Brain pericyte (primary cell): ENCODE data around the gene SPA17.

Experiments used
- DNase-seq: peaks from one replicate; pipeline ENCODE4 v3.0.0-alpha.2; 2012; ENCODE audit warnings: low read depth, low spot score

Gene SPA17

DNA sequence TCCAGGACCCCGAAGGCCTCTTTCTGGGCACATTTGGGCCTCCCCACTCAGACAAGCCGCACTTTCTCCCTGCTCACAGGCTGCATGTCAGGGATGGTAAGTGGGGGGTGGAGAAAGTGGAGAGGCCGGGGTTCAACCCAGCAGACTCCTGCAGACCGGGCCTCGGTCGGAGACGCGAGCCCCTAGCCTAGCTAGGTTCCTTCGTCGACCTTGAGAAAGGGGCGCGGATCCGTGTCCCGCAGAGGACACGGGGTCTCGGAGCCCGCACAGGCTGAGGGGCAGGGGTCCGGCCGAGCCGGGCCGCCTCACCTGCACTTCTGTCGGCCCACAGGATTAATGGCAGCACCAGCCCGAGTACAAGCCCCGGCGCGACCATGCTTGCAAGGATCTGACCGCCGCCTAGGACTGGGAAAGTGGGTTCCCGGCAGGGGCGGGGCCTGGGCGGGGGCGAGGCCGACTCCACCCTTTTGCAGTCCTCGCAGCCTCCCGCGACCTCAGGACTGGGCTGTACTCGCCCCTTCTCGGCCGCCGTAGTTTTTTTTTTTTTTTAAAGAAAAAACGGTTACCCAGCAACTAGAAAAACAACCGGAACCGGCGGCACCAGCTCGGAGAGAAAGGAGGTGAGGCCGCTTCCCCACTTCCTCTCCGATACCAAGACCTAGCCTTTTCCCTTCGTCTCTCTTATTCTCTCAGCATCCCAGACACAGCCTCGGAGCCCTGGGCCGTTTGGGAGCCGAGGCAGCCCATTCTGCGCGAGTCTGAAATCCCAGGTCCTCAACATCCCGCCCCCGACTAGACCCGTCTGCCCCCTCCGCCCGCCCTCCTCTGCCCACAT, at the start of gene SPA17, which contains the start of gene SIAE:
Gene SPA17 (plus strand): TSS at position 572 of the 835 bp plus-strand sequence. CDS start 1,361 bp downstream, outside the sequence.
Gene SIAE (minus strand): TSS at position 407 of the 835 bp plus-strand sequence. CDS start 31 bp downstream, at position 376.
- DNase-seq, result peak; percentile 76

DNA sequence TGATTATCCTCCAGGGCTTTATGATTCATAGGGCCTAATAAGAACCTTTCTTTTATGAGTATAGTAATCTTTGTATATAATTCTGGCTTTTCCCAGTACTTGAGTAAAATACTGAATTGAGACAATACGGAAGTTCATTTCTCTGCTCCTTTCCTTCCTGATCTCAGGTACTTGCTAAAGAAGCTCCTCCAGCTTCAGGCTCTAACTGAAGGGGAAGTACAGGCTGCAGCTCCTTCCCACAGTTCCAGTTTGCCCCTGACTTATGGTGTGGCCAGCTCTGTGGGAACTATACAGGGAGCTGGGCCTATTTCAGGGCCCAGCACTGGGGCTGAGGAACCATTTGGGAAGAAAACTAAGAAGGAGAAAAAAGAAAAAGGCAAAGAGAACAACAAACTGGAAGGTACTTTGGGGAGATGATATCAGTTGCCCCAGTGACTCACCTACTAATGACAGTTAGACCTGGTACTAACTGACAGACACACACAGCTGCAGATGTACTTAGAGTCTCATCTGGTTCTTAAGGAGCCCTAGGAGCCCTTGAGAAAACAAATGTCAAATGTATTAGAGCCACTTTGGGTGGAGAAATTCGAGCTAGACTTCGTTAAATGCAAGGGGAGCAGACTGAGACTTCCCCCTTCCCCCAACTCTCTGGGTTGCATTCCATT, 48.1 kb upstream of the SPA17 start:
- DNase-seq, result no peak

DNA sequence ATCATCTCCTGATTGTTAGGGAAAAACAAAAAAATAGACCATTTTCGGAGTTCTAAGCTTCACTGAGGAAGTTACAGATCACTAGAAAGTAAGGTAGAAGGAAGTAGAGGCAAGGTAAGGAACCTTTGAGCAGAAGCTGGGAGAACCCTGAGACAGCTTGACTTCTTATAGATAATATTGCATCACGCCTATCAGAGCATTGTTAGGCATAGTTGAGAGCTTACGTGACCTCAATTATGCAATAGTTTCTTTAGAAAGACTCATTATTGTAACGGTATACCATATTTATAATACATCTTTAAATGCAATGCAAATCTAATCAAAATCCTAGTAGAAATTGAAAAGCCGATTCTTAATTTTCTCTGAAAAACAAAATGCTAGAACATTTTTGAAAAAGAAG, 46.2 kb upstream of the SPA17 start:
- DNase-seq, result no peak

DNA sequence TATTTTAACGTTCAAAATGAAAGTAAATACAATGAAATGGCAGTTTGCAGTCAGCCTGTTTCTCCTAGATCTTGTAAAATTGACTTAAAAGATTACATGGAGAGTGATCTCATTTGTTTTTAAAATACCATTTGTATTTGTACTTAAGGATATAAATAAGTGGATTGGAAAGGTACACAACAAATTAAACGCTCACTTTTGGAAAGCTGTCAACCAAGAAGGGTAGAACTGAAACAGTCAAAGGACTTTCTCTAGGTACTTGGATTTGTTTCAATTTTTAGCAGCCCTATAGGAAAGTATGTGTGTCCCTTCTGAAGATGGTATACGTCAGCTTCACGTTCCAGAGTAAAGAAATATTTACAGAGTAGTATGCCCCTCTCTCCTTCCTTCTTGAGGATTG, 43.7 kb upstream of the SPA17 start:
- DNase-seq, result no peak

DNA sequence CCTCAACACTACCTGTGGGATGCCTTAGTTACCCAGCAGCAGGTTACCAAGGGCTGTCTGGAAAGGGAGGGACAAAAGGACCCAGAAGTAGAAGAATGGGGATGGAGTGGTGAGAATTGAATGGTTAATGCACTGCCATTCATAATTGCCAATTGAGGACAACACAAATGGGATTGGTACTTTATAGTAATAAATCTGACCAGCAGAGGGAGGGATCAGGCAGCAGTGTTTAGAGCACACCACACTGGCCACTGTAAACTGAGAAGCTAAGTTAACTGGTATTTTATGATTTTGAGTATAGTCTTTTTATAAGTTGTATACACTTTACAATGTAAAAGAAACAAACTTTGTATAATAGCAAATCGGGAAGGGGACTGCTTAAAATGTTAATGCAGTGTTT, 40.3 kb upstream of the SPA17 start:
- no peak for DNase-seq

DNA sequence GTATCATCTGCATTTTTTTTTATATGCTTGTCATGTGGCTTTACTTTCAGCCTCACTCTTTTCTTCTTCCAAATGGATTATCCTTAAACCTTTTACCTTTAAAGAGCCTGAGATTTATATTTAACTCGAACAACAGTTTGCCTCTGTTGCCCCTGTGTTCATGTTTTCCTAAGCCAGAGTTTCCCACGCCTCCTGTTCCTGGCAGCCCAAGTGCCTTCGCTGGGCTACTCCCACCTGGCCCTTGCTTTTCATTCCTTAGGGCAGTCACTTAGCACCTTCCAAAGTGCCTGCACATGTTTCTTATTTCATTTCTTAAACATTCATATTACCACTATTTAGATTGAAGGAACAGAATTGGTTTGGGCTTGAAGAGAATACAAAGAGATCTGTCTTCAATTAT, 37.8 kb upstream of the SPA17 start:
- no peak for DNase-seq

DNA sequence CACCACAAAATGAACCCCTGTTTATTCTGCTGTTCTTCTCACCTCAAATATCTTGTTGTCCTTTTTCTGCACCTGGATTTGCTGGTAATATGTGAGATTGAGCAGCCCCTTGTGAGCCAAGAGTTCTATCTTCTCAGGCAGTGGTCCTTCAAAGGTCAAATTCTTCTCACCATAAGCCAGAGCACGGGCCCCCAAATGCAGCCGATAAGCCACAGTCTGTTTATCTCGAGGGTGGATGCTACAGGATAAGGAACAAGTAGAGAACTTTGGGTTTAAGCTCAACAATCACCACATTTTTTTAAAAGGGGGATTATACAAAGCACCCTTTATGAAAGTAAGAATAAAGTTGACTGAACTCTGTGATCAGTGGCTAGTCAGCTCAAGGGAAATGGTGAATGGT, 35.2 kb upstream of the SPA17 start:
- no peak for DNase-seq

DNA sequence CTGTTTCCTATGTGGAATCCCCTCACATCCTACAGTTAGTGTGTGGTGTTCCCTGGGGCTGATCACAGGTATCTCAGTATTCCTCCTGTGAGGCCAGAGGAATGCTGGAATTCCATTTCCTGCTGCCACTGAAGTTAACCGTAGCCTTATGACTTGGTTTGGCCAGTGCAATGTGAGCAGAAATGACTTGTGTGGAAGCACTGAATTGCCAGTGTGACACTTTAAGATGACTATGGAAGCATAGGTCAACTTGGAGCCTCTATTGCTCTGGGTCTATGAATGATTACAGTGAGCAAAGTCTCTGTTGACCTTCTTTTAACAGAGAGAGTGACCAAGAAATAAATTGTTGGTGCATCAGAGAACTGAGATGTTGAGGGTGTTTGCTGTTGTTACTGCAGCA, 34.5 kb upstream of the SPA17 start:
- DNase-seq, result no peak

DNA sequence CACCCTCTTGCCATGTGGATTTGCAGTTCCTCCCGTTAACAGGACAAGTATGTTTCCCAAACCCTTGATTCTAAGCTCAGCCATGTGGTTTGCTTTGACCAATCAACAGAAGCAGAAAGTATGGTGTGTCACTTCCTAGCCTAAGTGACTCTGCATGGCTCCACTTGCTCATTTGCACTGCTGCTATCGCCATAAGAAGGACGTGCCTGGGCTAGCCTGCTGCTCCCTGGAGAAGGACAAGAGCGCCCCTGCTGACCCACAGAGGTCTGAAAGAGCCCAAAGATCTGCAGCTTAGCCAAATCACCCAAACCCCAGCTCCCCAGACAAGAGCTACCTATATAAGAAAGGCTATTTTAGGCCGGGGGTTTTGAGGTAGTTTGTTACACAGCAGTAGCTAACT, 33.0 kb upstream of the SPA17 start:
- DNase-seq, result no peak

DNA sequence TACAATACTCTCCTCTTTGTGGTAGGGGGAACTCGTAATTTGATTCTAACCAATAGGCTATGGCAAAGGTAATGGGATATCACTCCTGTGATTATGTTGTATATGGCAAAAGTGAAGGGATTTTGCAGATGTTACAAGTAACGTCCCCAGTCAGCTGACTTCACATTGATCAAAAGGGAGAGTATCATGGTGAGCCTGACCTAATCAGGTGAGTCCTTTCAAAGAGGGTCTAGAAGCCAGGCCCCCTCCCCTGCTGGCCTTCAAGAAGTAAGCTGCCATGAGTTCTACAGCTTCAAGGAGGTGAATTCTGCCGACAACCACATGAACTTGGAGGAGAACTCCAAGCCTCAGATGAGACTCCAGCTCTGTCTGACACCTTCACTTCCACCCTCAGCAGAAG, 31.1 kb upstream of the SPA17 start:
- DNase-seq, result no peak

DNA sequence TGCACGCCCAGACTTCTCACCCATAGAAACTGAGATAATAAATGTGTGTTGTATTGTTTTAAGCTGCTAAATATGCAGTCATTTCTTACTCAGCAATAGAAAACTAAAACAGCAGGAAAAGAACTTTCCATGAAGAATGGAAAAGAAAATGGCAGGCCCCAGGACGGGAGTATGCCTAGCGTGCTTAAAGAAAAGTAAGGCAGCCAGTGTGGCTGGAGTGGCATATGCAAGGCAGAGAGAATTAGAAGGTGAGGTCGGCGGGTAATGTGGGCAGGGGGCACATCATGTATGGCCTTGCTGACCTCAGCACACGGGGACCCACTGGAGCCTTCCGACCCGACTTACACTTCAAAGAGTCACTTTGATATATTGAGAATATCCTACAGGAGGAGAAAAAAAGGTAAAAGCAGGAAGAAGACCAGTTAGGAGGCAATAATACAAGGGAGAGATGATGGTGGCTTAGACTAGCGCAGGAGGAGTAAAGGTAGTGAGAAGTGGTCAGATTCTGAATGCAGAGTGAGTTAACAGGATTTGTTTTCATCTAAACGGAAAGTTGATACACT, 30.6 kb upstream of the SPA17 start:
- DNase-seq, result no peak

DNA sequence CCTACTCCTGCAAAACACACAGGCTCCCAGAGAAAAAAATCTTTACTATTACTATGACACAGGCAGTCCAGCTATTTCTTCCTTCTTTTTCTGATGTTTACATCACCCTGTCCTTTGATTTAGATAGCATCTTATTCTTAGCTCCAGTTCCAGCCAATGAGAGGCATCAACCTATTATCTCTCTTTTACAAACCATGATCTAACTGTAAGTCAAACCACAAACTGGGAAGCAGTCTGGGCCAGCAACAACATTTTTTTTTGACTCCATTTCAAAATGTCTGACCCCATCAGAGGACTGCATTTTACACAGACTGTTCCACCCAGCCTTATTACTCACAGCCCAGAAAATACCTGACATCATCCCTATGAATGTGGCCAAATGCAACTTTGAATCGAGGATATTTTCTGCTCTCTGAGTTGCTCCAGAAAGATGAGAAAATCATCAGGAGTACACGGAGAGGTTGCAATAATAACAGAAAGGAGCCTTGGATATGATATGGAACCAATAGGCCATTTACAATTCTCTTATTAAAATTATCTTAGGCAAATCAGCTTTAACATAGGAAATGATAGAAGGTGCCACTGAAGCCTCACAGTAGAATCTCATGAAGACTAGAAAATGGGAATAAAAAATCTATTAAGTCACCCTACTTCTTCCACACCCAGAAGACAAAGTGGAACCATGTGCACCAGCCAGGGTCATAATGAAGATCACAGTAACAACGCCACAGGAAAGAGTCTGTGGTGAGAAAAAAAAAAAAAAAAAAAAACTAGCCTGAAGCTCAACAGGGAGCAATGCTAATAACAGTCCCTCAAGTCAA, 29.9 kb upstream of the SPA17 start:
- no peak for DNase-seq

DNA sequence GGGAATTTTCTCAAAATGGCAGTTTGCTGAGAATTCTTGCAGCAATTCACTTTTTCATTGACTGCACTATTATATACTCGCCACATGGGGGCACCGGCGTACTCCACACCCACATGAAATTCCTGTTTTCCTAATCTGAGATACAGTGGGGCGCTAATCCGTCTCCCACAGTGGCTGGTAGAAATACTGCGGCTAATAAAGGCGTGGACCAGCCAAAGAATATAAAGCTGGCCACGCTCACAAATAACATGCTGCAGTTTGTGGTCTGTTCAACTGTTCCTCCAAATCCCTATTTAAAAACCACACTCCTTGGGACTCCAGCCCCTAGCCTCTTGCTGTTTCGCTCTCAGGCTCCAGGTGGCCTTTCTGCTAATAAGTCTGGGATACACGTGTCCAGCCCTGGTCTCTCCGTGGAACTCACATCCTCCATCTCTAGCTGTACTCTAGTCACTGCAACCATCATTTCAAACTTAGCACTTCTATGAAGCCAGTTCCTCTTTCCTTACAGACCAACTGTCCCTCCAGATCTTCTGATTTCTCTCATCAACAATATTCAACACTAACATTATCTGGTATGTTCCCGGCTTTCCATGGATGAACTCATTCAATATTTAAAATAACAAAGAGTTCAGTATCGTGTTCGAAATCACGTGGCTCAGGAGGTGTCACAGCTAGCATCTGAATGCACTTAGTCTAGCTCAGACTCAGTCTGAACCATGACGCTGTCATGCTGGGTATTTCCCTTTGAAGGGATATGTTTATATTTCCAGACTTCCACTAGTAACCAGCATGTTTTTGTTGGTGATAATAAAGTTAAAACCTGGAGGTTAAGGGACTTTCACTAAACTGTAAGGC, 29.1 kb upstream of the SPA17 start:
- peak; percentile 37 for DNase-seq

DNA sequence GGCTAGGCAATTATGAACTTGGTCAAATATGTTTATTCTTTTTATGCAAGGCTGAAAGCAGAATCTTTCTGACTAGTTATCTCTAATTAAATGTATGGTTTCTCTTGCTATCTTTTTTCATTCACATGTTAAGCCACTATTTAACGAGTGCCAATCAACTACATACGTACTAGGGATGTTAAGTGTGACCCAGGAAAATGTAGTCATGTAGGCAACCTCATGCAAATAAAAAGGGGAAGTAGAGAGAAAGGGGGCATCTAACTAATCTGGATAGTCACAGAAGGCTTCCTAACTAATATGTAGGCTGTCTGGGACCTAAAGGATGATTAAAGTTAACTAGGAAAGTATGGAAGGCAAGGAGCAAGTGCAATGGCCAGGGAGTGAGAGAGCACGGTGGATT, 27.6 kb upstream of the SPA17 start:
- no peak for DNase-seq

DNA sequence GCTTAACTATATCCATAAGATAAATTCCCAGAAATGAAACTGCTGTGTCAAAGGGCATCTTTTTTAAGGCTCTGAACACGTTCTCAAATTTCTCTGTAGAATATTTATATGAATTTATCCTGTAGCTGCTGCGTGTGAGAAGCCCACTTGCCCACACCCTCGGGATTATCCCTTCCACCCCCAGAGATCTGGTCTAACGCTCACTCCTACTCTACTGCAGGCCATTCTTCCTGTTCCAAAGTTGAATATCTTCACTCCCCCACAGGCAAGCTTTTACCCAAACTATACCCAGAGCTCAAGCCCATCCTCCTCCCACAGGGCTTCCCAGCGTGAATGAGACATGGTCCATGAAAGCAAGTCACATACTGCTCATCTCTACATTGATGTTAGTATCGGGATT, 25.1 kb upstream of the SPA17 start:
- DNase-seq, result no peak

DNA sequence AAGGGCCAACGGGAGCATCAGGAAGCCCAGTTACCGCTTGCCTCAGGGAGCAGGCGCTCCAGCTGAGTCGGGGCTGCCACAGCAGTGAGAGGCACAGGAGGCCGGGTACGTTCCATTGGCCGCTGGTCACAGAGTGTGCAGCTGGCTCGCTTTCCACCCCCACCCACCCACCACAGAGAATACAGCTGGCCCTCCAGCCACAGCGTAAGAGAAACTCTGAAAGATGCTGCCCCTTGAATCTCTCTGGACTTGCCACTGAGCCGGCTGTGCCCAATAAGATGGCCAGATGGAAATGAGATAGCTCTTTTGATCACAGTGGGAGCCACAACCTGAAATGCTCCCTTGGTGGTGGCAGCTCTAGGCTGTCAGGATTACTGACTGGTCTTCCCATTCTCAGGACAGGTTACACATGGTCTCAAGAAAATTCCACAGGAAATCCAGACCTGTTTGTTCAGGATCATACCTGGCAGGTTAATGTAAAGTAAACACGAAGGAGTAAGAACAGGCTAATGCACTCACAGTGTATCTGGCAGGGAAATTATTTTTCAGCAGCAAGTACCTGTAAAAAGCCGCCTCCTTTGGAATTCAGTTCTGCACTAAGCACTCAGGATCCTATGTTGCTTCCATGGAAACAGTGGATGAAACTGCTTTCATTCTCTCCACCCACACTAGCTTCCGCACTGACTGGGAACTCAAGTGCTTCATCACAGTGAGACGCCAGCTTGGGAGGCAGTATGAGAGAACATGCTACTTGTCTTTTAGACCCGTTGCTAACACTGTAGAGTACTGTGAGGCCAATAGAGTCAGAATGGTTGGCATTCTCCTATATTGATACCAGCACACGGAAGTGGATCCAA, 16.7 kb upstream of the SPA17 start:
- no peak for DNase-seq

DNA sequence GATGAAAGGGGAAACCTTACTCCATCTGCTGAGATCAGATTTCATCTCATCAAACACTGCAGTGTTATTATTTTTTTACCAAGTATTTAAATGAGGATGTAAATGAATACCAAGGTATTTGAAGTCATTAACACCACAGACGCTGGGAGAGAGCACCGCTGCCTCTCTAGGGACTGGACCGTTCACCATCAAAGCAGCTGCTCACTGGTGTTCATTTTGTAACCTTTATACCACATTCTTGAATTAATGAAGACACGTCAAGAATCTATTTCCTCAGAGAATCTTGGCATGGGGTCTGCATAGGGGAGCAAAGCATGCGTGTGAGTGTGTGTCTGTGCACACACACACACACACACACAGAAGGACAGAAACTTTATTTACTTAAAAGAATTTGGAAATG, 15.8 kb upstream of the SPA17 start:
- DNase-seq, result no peak

DNA sequence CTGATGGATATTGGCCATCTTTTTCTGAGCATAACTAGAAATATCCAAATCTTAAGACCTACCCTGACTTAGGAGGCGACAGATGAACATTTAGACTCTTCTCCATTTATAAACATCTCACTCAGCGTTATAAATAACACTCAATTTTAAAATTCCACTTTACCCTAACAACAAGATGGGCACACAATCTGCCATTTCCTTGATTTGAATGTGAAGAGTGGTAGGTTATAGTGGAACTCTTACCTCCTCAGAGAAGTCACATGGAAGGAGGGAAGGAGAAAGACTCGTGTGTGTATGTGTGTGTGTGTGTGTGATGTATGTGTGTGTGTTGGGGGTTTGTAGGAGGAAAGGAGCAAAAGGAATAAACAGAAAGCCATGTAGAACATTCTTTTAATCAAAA, 15.2 kb upstream of the SPA17 start:
- no peak for DNase-seq

DNA sequence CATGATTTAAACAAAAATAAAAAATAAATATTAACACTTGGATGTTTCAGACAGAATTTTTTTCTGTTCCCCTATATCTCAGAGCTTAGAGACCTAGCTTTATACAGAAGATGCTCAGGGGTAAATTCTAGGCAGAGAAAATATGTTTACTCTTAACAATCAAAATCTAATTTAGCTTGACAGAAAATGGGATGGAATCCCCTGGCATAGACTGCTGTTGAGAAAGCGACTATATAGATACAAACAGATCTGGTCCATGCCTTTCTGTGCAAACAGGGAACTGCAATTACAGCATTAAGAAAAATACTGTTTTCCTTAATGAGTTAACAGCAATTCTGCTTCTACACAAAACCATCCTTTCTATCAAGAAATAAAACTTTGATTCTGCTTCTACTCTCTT, 14.7 kb upstream of the SPA17 start:
- DNase-seq, result no peak

DNA sequence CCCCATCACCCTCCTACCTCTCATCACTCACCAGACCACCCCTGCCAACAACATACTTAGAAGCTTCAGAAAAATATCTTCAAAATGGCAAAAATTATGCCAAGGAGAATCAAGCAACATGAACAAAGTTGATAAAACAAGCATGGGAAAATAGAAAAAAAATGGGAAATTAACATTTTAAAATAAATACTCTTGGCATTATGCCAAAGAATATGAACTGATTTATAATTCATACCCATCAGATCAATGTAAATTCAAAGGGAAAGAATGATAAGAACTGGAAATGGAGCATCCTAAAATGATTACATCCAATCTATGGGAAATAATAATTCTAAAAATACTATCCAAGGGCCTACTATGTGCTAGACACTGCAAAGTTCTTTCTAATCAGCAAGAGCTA, 12.2 kb upstream of the SPA17 start:
- no peak for DNase-seq
